Large intestine (tissue), 3 donors: ENCODE results near the gene EPHA8. TPM values are rescaled to one million over a fixed set of nuclear protein-coding genes. Genes with fewer than 3 reads are reported as not detected.
A peak's percentile ranks its signal among the peaks of the same experiment; 100 is the strongest.

Source experiments
- DNase-seq, 2 donors: peaks; one replicate each; pipeline versions ENCODE4 v3.0.0 to v3.0.0-alpha.2; 2013
- H3K27ac ChIP-seq: one replicate; pipeline ENCODE4 v1.5.1; 2013; ENCODE audit warnings: low read length
- H3K27me3 ChIP-seq: 2 replicates; pipeline ENCODE4 v1.6.1; 2013; ENCODE audit warnings: low read length; ENCODE audit not compliant: control insufficient read depth, insufficient read depth
- H3K36me3 ChIP-seq: 2 replicates; pipeline ENCODE4 v1.6.1; 2013; ENCODE audit warnings: low read length; ENCODE audit not compliant: control insufficient read depth, insufficient read depth
- H3K4me1 ChIP-seq: one replicate; pipeline ENCODE4 v1.6.1; 2013; ENCODE audit warnings: low read length; ENCODE audit not compliant: control insufficient read depth, insufficient read depth
- H3K4me3 ChIP-seq: one replicate; pipeline ENCODE4 v1.5.1; 2013; ENCODE audit warnings: low read length
- H3K9me3 ChIP-seq: one replicate; pipeline ENCODE4 v1.6.1; 2013; ENCODE audit warnings: mild to moderate bottlenecking, low read depth, low read length, moderate library complexity; ENCODE audit not compliant: control insufficient read depth
- WGBS: methylation state at CpG from one replicate; pipeline ENCODE4 v1.1.5; 2013; ENCODE audit warnings: low lambda C conversion rate; ENCODE audit not compliant: insufficient coverage; 5-methylcytosine and 5-hydroxymethylcytosine counted together
- polyA plus RNA-seq: library from polyadenylated mRNA; unstranded; fragments of 120-200 nt; gene quantifications from one replicate; pipeline ENCODE4 v1.2.1, GENCODE V29; 2013

EPHA8 gene
- polyA plus RNA-seq, 1 donor = 0.57 TPM

GRCh38 chr1:22563671-22564602 is 648 bp downstream of the EPHA8 start:
- peaks cover 79% of the 10 kb centered on the region for H3K27me3 ChIP-seq
- no peak overlapping the region for H3K27ac ChIP-seq
- WGBS = 3% methylated on average over 5 of the region's 57 CpGs
- H3K4me1 ChIP-seq = peaks cover 4% of the 10 kb centered on the region
- peaks cover 2% of the 10 kb centered on the region for H3K9me3 ChIP-seq
- DNase-seq = peak in 1 of 2 donors; percentile 27
- no peaks in the 10 kb centered on the region for H3K36me3 ChIP-seq
- H3K4me3 ChIP-seq = no peak overlapping the region

GRCh38 chr1:22566161-22566560 is 2.9 kb downstream of the EPHA8 start:
- H3K4me3 ChIP-seq = no peak overlapping the region
- no peak for DNase-seq
- no peaks in the 10 kb centered on the region for H3K36me3 ChIP-seq
- H3K4me1 ChIP-seq = peaks cover 4% of the 10 kb centered on the region
- WGBS = 100% methylated on average over 3 of the region's 14 CpGs
- H3K27me3 ChIP-seq = peaks cover 61% of the 10 kb centered on the region
- H3K9me3 ChIP-seq = peaks cover 2% of the 10 kb centered on the region
- H3K27ac ChIP-seq = no peak overlapping the region

GRCh38 chr1:22567197-22567596 is 3.9 kb downstream of the EPHA8 start:
- Histone ChIP-seq H3K27me3 (peaks cover 52% of the 10 kb centered on the region), H3K4me3 (no peak overlapping the region), H3K36me3 (no peaks in the 10 kb centered on the region), H3K27ac (no peak overlapping the region), H3K4me1 (peaks cover 4% of the 10 kb centered on the region), H3K9me3 (peaks cover 2% of the 10 kb centered on the region)
- no peak for DNase-seq
- no CpG with 5 or more reads among the region's 14 CpGs for WGBS

- peaks cover 4% of the 10 kb centered on the region for H3K4me1 ChIP-seq
- peaks cover 44% of the 10 kb centered on the region for H3K27me3 ChIP-seq
- no peak overlapping the region for H3K4me3 ChIP-seq
- H3K27ac ChIP-seq = no peak overlapping the region
- no CpG with 5 or more reads among the region's 6 CpGs for WGBS
- no peaks in the 10 kb centered on the region for H3K36me3 ChIP-seq
- no peak for DNase-seq
- peaks cover under 1% of the 10 kb centered on the region for H3K9me3 ChIP-seq
Observed at GRCh38 chr1:22567994-22568393, 4.7 kb downstream of the EPHA8 start.

GRCh38 chr1:22569269-22569668 is 6.0 kb downstream of the EPHA8 start:
- H3K9me3 ChIP-seq = no peaks in the 10 kb centered on the region
- no peak overlapping the region for H3K27ac ChIP-seq
- peaks cover 35% of the 10 kb centered on the region for H3K27me3 ChIP-seq
- no peaks in the 10 kb centered on the region for H3K36me3 ChIP-seq
- H3K4me1 ChIP-seq = peaks cover 1% of the 10 kb centered on the region
- no peak for DNase-seq
- WGBS = no CpG with 5 or more reads among the region's 7 CpGs
- no peak overlapping the region for H3K4me3 ChIP-seq

- peaks cover 26% of the 10 kb centered on the region for H3K27me3 ChIP-seq
- 100% methylated on average over 1 of the region's 34 CpGs for WGBS
Observed at GRCh38 chr1:22570140-22570909, 7.0 kb downstream of the EPHA8 start.

GRCh38 chr1:22572818-22573217 is 9.5 kb downstream of the EPHA8 start:
- no peak for DNase-seq
- H3K4me1 ChIP-seq = no peaks in the 10 kb centered on the region
- WGBS = no CpG with 5 or more reads among the region's 9 CpGs
- H3K36me3 ChIP-seq = no peaks in the 10 kb centered on the region
- H3K27me3 ChIP-seq = peaks cover 4% of the 10 kb centered on the region
- H3K4me3 ChIP-seq = no peak overlapping the region
- no peaks in the 10 kb centered on the region for H3K9me3 ChIP-seq
- H3K27ac ChIP-seq = no peak overlapping the region

More at GRCh38 chr1:22570140-22570909, 7.0 kb downstream of the EPHA8 start:
- DNase-seq = no peak
- Histone ChIP-seq H3K4me1 (no peaks in the 10 kb centered on the region), H3K9me3 (no peaks in the 10 kb centered on the region), H3K4me3 (no peak overlapping the region), H3K36me3 (no peaks in the 10 kb centered on the region), H3K27ac (no peak overlapping the region)

GRCh38 chr1:22573237-22573636 is 9.9 kb downstream of the EPHA8 start:
- Histone ChIP-seq H3K27ac (no peak overlapping the region), H3K9me3 (no peaks in the 10 kb centered on the region), H3K4me1 (no peaks in the 10 kb centered on the region), H3K27me3 (no peaks in the 10 kb centered on the region), H3K4me3 (no peak overlapping the region), H3K36me3 (no peaks in the 10 kb centered on the region)
- DNase-seq = no peak
- WGBS = no CpG with 5 or more reads among the region's 7 CpGs

- Histone ChIP-seq H3K27me3 (no peaks in the 10 kb centered on the region), H3K4me3 (no peak overlapping the region), H3K9me3 (no peaks in the 10 kb centered on the region), H3K4me1 (no peaks in the 10 kb centered on the region), H3K36me3 (no peaks in the 10 kb centered on the region), H3K27ac (no peak overlapping the region)
- no CpG with 5 or more reads among the region's 8 CpGs for WGBS
- no peak for DNase-seq
Observed at GRCh38 chr1:22575532-22576149, 12.4 kb downstream of the EPHA8 start.

GRCh38 chr1:22576150-22576544 is 12.9 kb downstream of the EPHA8 start:
- DNase-seq = no peak
- no peaks in the 10 kb centered on the region for H3K36me3 ChIP-seq
- H3K27me3 ChIP-seq = no peaks in the 10 kb centered on the region
- no peaks in the 10 kb centered on the region for H3K4me1 ChIP-seq
- H3K9me3 ChIP-seq = no peaks in the 10 kb centered on the region
- H3K4me3 ChIP-seq = no peak overlapping the region
- no peak overlapping the region for H3K27ac ChIP-seq
- WGBS = no CpG with 5 or more reads among the region's 23 CpGs
